Brain microvascular endothelial cell (primary cell): Measurements from ENCODE around the gene VPREB3.

Experiments
- DNase-seq: peaks from one replicate; pipeline ENCODE4 v3.0.0-alpha.2; 2020
- H3K27ac ChIP-seq: fragments of 250-450 bp; sonication (Bioruptor Pico); 2 replicates; pipeline ENCODE4 v1.5.1; 2020; ENCODE audit warnings: mild to moderate bottlenecking, moderate library complexity
- H3K27me3 ChIP-seq: fragments of 250-450 bp; sonication (Bioruptor Pico); replicated peaks from 2 replicates; pipeline ENCODE4 v1.5.1; 2020; ENCODE audit warnings: mild to moderate bottlenecking
- H3K36me3 ChIP-seq: fragments of 250-450 bp; sonication (Bioruptor Pico); replicated peaks from 2 replicates; pipeline ENCODE4 v1.5.1; 2020; ENCODE audit warnings: mild to moderate bottlenecking
- H3K4me3 ChIP-seq: 2 replicates; pipeline ENCODE4 v1.5.1; 2011; ENCODE audit warnings: low read depth, mild to moderate bottlenecking, control low read depth, low read length, moderate library complexity
- CTCF ChIP-seq: IDR thresholded peaks from 2 replicates; pipeline ENCODE4 v1.5.1; 2011; ENCODE audit warnings: low read depth, mild to moderate bottlenecking, moderate library complexity, low read length, control low read depth, inconsistent platforms; ENCODE audit errors: missing control alignments
- in situ Hi-C: cut with HindIII; loops from 2 replicates; pipeline ENCODE4 v1.10.0; 2017; ENCODE audit warnings: low sequenced_read_pairs, low pct_ligation_motif_present

The VPREB3 gene

GRCh38 chr22:23752090-23752691 is 2.0 kb downstream of the VPREB3 start:
- no peak for TF ChIP-seq CTCF
- Histone ChIP-seq H3K4me3 (no peak overlapping the region), H3K36me3 (no peaks in the 10 kb centered on the region), H3K27ac (no peak overlapping the region), H3K27me3 (no peaks in the 10 kb centered on the region)
- in situ Hi-C loops, result no loop called here
- DNase-seq, result no peak

GRCh38 chr22:23751441-23751996 is 2.7 kb downstream of the VPREB3 start:
- DNase-seq, result no peak
- H3K27me3 ChIP-seq, result no peaks in the 10 kb centered on the region

GRCh38 chr22:23750714-23751440 is 3.3 kb downstream of the VPREB3 start, which contains the start of gene ZNF70:
ZNF70 (minus strand) TSS chr22:23751112; CDS start chr22:23745140, 5,972 bp downstream.
- Histone ChIP-seq H3K27me3 (no peaks in the 10 kb centered on the region), H3K27ac (peak within 1 kb of the TSS; percentile 65), H3K4me3 (peak within 1 kb of the TSS; percentile 89), H3K36me3 (no peaks in the 10 kb centered on the region)
- in situ Hi-C loops, result no loop called here
- peak; percentile 42 for DNase-seq
- peak; percentile 47 for TF ChIP-seq CTCF

More at GRCh38 chr22:23751441-23751996, 2.7 kb downstream of the VPREB3 start:
- no peak for TF ChIP-seq CTCF
- Histone ChIP-seq H3K4me3 (peak overlapping the region; percentile 89), H3K27ac (peak overlapping the region; percentile 65), H3K36me3 (no peaks in the 10 kb centered on the region)
- in situ Hi-C loops, result no loop called here

- in situ Hi-C loops, result no loop called here
- Histone ChIP-seq H3K27me3 (no peaks in the 10 kb centered on the region), H3K36me3 (peaks cover 2% of the 10 kb centered on the region), H3K4me3 (peak overlapping the region; percentile 89), H3K27ac (no peak overlapping the region)
- DNase-seq, result no peak
- TF ChIP-seq CTCF, result no peak
Measured at GRCh38 chr22:23750367-23750713, 3.9 kb downstream of the VPREB3 start.

- H3K36me3 ChIP-seq, result peaks cover 7% of the 10 kb centered on the region
- no peak for TF ChIP-seq CTCF
- in situ Hi-C loops, result no loop called here
- peak overlapping the region; percentile 89 for H3K4me3 ChIP-seq
- no peaks in the 10 kb centered on the region for H3K27me3 ChIP-seq
- DNase-seq, result no peak
- H3K27ac ChIP-seq, result no peak overlapping the region
Measured at GRCh38 chr22:23749841-23750301, 4.4 kb downstream of the VPREB3 start.
